Lower leg skin (tissue), 4 donors: ENCODE data around the gene SCTR. TPM values are rescaled to one million over a fixed set of nuclear protein-coding genes. Genes with fewer than 3 reads are reported as not detected.
A peak's percentile ranks its signal among the peaks of the same experiment; 100 is the strongest.

Experiments used
- DNase-seq, 2 donors: peaks; one replicate each; pipeline ENCODE4 v3.0.0-alpha.2; 2019; ENCODE audit warnings: low spot score in 2 of 2
- H3K4me3 ChIP-seq: fragments of 200-600 bp; sonication (generic); 2 replicates; pipeline ENCODE4 v1.5.1; 2017; ENCODE audit warnings: mild to moderate bottlenecking, low read depth; ENCODE audit not compliant: poor library complexity, severe bottlenecking
- POLR2A ChIP-seq, 2 donors: fragments of 450-650 bp; IDR thresholded peaks; one replicate each; pipeline ENCODE4 v1.6.1; 2016 to 2017; ENCODE audit warnings: antibody characterized with exemption in 2 of 2, mild to moderate bottlenecking in 1 of 2, moderate library complexity in 1 of 2
- WGBS, 2 donors: methylation state at CpG; one replicate each; pipeline ENCODE4 v1.1.5; 2018; 5-methylcytosine and 5-hydroxymethylcytosine counted together
- intact Hi-C: fragments of 100-400 bp; cut with DNase I; formaldehyde crosslinking; loops from one replicate; pipeline ENCODE4 v1.15.0; 2023; ENCODE audit warnings: low total_unique reads
- total RNA-seq, 4 donors: library from RNA; depleted of rRNA; stranded (reverse); fragments of >200 nt; gene quantifications; one replicate each; pipeline ENCODE4 v1.1.0, GENCODE V29; 2016
- TF ChIP-seq, protein P1 (sequence below), 3 donors: fragments of 450-650 bp; IDR thresholded peaks; one replicate each; pipeline ENCODE4 v1.5.1; 2016; ENCODE audit warnings: antibody characterized with exemption in 3 of 3, mild to moderate bottlenecking in 3 of 3, moderate library complexity in 2 of 3

SCTR gene
- total RNA-seq, 4 donors from 2014 or later: not detected

- no peak for DNase-seq
- no peak overlapping the region for H3K4me3 ChIP-seq
- WGBS, 2 donors: 92 to 93% methylated on average over 11 of the region's 11 CpGs
- TF ChIP-seq POLR2A (IDR thresholded peaks at IDR 0.05): no peak
- TF ChIP-seq, protein P1, sequence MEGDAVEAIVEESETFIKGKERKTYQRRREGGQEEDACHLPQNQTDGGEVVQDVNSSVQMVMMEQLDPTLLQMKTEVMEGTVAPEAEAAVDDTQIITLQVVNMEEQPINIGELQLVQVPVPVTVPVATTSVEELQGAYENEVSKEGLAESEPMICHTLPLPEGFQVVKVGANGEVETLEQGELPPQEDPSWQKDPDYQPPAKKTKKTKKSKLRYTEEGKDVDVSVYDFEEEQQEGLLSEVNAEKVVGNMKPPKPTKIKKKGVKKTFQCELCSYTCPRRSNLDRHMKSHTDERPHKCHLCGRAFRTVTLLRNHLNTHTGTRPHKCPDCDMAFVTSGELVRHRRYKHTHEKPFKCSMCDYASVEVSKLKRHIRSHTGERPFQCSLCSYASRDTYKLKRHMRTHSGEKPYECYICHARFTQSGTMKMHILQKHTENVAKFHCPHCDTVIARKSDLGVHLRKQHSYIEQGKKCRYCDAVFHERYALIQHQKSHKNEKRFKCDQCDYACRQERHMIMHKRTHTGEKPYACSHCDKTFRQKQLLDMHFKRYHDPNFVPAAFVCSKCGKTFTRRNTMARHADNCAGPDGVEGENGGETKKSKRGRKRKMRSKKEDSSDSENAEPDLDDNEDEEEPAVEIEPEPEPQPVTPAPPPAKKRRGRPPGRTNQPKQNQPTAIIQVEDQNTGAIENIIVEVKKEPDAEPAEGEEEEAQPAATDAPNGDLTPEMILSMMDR (IDR thresholded peaks at IDR 0.05): no peak
- intact Hi-C loops: no loop called here
Observed at GRCh38 chr2:119465687-119466086, 58.6 kb downstream of the SCTR start.

DNA sequence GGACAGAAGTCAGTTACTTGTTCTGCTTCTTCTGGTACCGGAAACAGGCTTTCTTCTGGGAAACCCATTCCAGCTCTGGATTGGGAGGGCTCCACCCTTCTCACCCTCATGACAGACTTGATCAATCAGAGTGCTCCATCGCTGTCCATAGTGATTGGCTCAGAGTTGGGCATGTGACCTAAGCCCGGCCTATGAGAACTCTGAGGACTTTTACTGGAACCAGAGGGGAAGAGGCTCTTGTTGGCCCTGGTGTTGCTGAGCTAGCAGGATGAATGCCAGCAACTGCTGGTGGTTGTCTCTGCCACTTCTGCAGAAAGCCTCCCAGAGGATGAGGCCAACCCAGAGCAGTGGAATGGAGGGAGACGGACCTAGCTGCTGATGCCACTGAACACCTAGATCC is 59.3 kb downstream of the SCTR start:
- 82 to 89% methylated on average over 4 of the region's 4 CpGs for WGBS, 2 donors
- no peak overlapping the region for H3K4me3 ChIP-seq
- DNase-seq: peak in 1 of 2 donors; percentile 46
- TF ChIP-seq, protein P1 (IDR thresholded peaks at IDR 0.05): no peak
- no peak for TF ChIP-seq POLR2A (IDR thresholded peaks at IDR 0.05)
- intact Hi-C loops: no loop called here

DNA sequence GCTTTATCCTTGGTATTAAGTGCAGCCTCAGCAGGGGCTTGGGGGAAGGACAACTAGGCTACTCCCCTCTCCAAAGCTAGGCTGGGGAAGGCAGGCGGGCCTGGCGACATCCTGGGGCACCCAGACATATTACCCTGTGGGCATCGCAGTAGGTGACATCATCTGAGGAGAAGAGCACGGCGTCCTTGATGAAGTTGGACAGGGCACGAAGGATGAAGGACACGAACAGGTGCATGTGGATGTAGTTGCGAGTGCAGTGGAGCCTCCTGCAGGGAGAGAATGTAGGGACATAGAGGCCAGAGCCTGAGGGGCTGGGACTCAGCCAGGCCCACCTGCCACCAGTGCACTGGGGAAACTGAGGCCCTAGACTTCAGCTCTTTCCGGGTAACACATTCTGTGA is 60.3 kb downstream of the SCTR start:
- WGBS, 2 donors: 92 to 94% methylated on average over 9 of the region's 9 CpGs
- intact Hi-C loops: no loop called here
- DNase-seq: no peak
- no peak overlapping the region for H3K4me3 ChIP-seq
- TF ChIP-seq, protein P1 (IDR thresholded peaks at IDR 0.05): no peak
- no peak for TF ChIP-seq POLR2A (IDR thresholded peaks at IDR 0.05)

- no peak for DNase-seq
- H3K4me3 ChIP-seq: no peak overlapping the region
- intact Hi-C loops: no loop called here
- 60 to 74% methylated on average over 4 of the region's 4 CpGs for WGBS, 2 donors
- TF ChIP-seq POLR2A (IDR thresholded peaks at IDR 0.05): no peak
- TF ChIP-seq, protein P1 (IDR thresholded peaks at IDR 0.05): no peak
Observed at GRCh38 chr2:119463136-119463535, 61.1 kb downstream of the SCTR start.

DNA sequence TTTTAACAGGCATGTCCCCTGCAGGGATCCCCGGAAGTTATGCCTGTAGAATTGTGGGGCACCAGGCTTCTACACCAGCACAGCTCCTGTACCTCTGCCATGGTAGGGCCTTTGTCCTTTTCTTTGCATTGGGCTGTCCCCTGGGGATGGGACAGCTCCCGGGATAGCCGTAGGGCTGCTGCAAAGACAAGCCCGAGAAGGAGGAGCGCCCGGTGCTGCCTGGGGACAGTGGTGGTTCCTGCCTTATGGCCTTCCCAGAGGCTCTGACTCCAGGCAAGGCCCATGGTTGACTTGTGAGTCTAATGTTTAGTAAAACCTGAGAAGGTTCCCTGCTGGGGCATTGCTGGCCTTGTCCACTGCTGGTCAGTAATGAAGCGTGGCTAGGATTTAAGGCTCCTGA is 61.7 kb downstream of the SCTR start:
- no peak for DNase-seq

DNA sequence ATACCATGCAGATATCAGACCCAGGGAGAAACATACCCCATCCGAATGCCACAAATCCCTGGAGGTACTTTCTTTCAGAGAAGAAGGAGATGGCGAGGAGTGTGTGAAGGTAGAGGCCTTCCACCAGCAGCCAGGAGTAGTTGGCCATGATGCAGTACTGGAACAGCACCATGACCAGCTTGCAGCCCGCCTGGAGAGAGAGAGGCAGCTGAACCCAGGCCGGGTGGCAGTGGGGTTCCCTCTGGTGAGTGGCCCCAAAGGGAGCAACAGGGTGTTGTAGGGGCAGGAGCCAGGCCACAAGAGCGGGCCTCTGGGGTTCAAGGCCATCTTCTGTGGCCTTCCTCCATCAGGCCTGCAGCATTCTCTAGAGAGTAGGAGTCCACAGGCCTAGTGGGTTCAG is 62.5 kb downstream of the SCTR start:
- H3K4me3 ChIP-seq: no peak overlapping the region
- 94 to 100% methylated on average over 5 of the region's 5 CpGs for WGBS, 2 donors
- TF ChIP-seq, protein P1 (IDR thresholded peaks at IDR 0.05): no peak
- no peak for TF ChIP-seq POLR2A (IDR thresholded peaks at IDR 0.05)
- DNase-seq: no peak
- intact Hi-C loops: no loop called here

More for the DNA sequence above, 61.7 kb downstream of the SCTR start:
- intact Hi-C loops: no loop called here
- H3K4me3 ChIP-seq: no peak overlapping the region
- no peak for TF ChIP-seq POLR2A (IDR thresholded peaks at IDR 0.05)
- TF ChIP-seq, protein P1 (IDR thresholded peaks at IDR 0.05): no peak
- WGBS, 2 donors: 93 to 95% methylated on average over 7 of the region's 7 CpGs
